Urinary bladder (tissue), 4 donors: ENCODE measurements around the gene KDM7A. TPM values are rescaled to one million over a fixed set of nuclear protein-coding genes. Genes with fewer than 3 reads are reported as not detected.
"Not testable (repeated sequence)": the region's sequence is repeated elsewhere in the genome, so short reads cannot be mapped to it uniquely, and the experiment has no call there.

Source experiments
- DNase-seq: peaks from one replicate; pipeline ENCODE4 v3.0.0-alpha.2; 2015; ENCODE audit errors: extremely low spot score
- H3K27ac ChIP-seq: one replicate; pipeline ENCODE4 v1.5.1; 2013; ENCODE audit warnings: low read depth, mild to moderate bottlenecking, moderate library complexity
- H3K36me3 ChIP-seq: one replicate; pipeline ENCODE4 v1.6.1; 2013; ENCODE audit warnings: mild to moderate bottlenecking, moderate library complexity; ENCODE audit not compliant: insufficient read depth
- H3K4me1 ChIP-seq: one replicate; pipeline ENCODE4 v1.6.1; 2013; ENCODE audit warnings: mild to moderate bottlenecking, moderate library complexity; ENCODE audit not compliant: insufficient read depth
- H3K4me3 ChIP-seq: one replicate; pipeline ENCODE4 v1.5.1; 2013; ENCODE audit warnings: low read depth, low read length
- WGBS: extraction: QIAGEN DNeasy Blood & Tissue Kit; methylation state at CpG from one replicate; pipeline ENCODE4 v1.1.7; 2013; 5-methylcytosine and 5-hydroxymethylcytosine counted together
- polyA plus RNA-seq: library from polyadenylated mRNA; stranded (reverse); fragments of 200-250 nt; gene quantifications from one replicate; pipeline ENCODE4 v1.2.3, GENCODE V29; 2013
- total RNA-seq: library from RNA; depleted of rRNA; stranded (reverse); fragments of >200 nt; gene quantifications from one replicate; pipeline ENCODE4 v1.2.3, GENCODE V29; 2014
- donor health status: healthy with polysubstance abuse.
- donor health status: healthy.

KDM7A gene
- total and polyA plus RNA-seq, 2 donors: 5.7 to 13.9 TPM

DNA sequence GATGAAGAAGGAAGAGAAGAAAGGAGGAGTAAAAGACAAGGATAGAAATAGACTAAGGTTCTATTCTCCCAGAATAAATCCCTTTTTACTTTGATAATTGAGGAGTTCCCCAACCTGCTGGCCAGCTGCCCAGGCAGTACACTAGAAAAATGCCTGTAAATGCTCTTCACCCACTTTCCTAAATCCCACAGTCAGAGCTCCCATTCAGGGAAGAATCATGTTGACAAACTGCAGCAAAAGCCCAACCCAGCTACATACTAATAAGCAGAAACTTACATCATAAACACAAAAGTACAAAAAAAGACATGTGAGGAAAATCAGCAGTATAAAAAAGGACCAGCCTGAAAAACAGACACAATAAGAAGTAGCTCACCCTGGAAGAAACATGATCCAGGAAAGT lies 15.8 kb upstream of the KDM7A start:
- no peak for DNase-seq
- Histone ChIP-seq H3K4me1 (no peaks in the 10 kb centered on the region), H3K4me3 (no peak overlapping the region), H3K36me3 (no peaks in the 10 kb centered on the region), H3K27ac (no peak overlapping the region)

- H3K36me3 ChIP-seq: no peaks in the 10 kb centered on the region
- 74% methylated on average over 3 of the region's 3 CpGs for WGBS
- no peaks in the 10 kb centered on the region for H3K4me1 ChIP-seq
- H3K4me3 ChIP-seq: no peak overlapping the region
- no peak for DNase-seq
- H3K27ac ChIP-seq: no peak overlapping the region
Observed at GRCh38 chr7:140192176-140192575, 15.4 kb upstream of the KDM7A start.

- no peak for DNase-seq
- no peaks in the 10 kb centered on the region for H3K4me1 ChIP-seq
- no peak overlapping the region for H3K27ac ChIP-seq
- H3K4me3 ChIP-seq: no peak overlapping the region
- H3K36me3 ChIP-seq: no peaks in the 10 kb centered on the region
Observed at GRCh38 chr7:140190588-140190987, 13.8 kb upstream of the KDM7A start.

- Histone ChIP-seq H3K4me1 (no peaks in the 10 kb centered on the region), H3K36me3 (no peaks in the 10 kb centered on the region), H3K27ac (no peak overlapping the region), H3K4me3 (no peak overlapping the region)
- 87% methylated on average over 2 of the region's 2 CpGs for whole genome bisulfite sequencing
- DNase-seq: no peak
Observed at GRCh38 chr7:140189917-140190316, 13.1 kb upstream of the KDM7A start.

- H3K4me3 ChIP-seq: no peak overlapping the region
- WGBS: 72% methylated on average over 4 of the region's 4 CpGs
Observed at GRCh38 chr7:140182917-140183316, 6.1 kb upstream of the KDM7A start.

GRCh38 chr7:140179339-140179738 lies 2.6 kb upstream of the KDM7A start:
- Histone ChIP-seq H3K4me1 (no peaks in the 10 kb centered on the region), H3K27ac (no peak overlapping the region), H3K4me3 (no peak overlapping the region), H3K36me3 (no peaks in the 10 kb centered on the region)
- WGBS: 93% methylated on average over 5 of the region's 5 CpGs
- no peak for DNase-seq

More at GRCh38 chr7:140182917-140183316, 6.1 kb upstream of the KDM7A start:
- DNase-seq: no peak
- Histone ChIP-seq H3K4me1 (no peaks in the 10 kb centered on the region), H3K27ac (no peak overlapping the region), H3K36me3 (no peaks in the 10 kb centered on the region)

DNA sequence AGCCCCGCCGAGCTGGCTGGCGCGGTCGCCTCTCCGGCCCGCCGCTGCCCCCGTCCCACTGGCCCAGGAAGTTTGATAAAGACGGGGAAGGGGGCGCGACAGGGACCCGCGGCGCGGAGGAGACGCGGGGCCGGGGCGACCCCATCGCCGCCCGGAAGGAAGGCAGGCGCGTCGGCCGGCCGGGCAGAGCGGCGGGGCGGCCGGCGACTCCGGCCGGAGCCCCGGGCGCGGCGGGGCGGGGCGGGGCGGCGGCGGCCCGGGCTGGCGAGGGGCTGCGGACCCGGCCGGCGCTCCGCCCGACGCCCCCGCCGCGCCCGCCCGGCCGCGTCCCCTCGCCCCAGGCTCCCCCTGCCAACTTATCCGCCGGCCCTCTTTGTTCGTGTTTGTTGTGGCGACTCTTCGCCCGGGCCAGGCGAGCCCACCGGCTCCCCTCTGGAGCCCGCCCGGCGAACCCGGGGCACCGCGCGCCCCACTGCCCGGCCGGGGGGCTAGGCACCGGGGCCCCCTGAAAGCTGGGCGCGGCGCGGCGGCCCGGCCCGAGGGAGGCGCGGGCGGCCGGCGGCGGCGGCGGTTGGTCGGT lies 571 bp downstream of the KDM7A start:
- DNase-seq: no peak
- Histone ChIP-seq H3K36me3 (no peaks in the 10 kb centered on the region), H3K27ac (peak overlapping the region; percentile 99), H3K4me3 (peak overlapping the region; percentile 95), H3K4me1 (no peaks in the 10 kb centered on the region)
- WGBS: under 1% methylated on average over 95 of the region's 95 CpGs

DNA sequence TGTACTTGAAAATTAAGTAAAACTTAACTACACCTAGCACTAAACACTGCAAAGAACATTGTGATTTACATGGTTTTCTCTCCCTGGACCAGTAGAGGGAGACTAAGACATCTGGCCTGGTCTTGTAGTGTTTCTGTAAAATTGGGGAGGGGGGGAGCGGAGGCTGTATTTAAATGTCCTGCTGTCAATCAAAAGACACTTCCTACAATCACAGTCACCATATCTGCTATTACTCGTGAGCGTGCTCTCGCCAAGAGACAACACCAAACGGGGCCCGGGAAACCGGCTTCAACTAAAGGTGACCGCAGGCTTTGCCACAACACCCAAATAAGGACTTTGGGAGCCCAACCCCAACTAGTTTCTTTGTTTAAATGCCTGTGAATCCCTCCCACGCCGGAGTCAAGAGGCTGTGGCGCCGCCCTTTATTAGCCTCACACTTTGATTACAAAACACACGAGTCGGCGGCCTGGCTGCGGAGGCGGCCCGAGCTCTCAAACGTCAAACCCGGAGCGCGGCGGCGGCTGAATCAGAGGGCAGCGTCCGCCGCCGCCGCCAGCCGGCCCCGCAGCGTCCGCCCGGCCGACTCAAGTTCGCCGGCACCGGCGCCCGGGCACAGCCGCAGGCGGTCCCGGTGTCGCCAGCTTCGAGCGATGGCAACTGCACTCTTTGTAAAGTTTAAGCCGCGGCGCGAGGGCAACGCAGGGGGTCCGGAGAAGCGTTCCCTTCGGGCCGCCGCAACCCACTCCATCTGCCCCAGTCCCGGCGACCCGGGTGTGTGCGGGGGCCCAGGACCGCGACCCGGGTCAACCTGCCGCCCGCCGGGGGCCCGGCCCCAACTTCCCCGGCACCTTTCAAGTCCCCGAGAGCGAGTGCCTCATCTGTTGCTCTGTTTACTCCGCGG lies 1.3 kb downstream of the KDM7A start:
- H3K27ac ChIP-seq: peak overlapping the region; percentile 99
- under 1% methylated on average over 72 of the region's 72 CpGs for WGBS
- H3K4me1 ChIP-seq: no peaks in the 10 kb centered on the region
- H3K36me3 ChIP-seq: no peaks in the 10 kb centered on the region
- H3K4me3 ChIP-seq: peak overlapping the region; percentile 95
- DNase-seq: peak; percentile 89

GRCh38 chr7:140174217-140174616 lies 2.6 kb downstream of the KDM7A start:
- H3K36me3 ChIP-seq: no peaks in the 10 kb centered on the region
- DNase-seq: no peak
- H3K4me3 ChIP-seq: no peak overlapping the region
- H3K4me1 ChIP-seq: no peaks in the 10 kb centered on the region
- WGBS: 94% methylated on average over 2 of the region's 2 CpGs
- no peak overlapping the region for H3K27ac ChIP-seq

GRCh38 chr7:140170375-140170774 lies 6.4 kb downstream of the KDM7A start:
- Histone ChIP-seq H3K27ac (no peak overlapping the region), H3K36me3 (no peaks in the 10 kb centered on the region), H3K4me3 (no peak overlapping the region), H3K4me1 (no peaks in the 10 kb centered on the region)
- no peak for DNase-seq
- WGBS: 80% methylated on average over 4 of the region's 4 CpGs

GRCh38 chr7:140168816-140169215 lies 8.0 kb downstream of the KDM7A start:
- no peaks in the 10 kb centered on the region for H3K4me1 ChIP-seq
- H3K4me3 ChIP-seq: no peak overlapping the region
- DNase-seq: no peak
- H3K36me3 ChIP-seq: no peaks in the 10 kb centered on the region
- H3K27ac ChIP-seq: no peak overlapping the region
- 86% methylated on average over 2 of the region's 2 CpGs for WGBS

GRCh38 chr7:140165422-140165821 lies 11.4 kb downstream of the KDM7A start:
- H3K36me3 ChIP-seq: no peaks in the 10 kb centered on the region
- H3K4me3 ChIP-seq: no peak overlapping the region
- no peaks in the 10 kb centered on the region for H3K4me1 ChIP-seq
- 70% methylated on average over 3 of the region's 3 CpGs for WGBS
- no peak for DNase-seq
- no peak overlapping the region for H3K27ac ChIP-seq

- not testable (repeated sequence) for H3K4me1 ChIP-seq
- WGBS: 92% methylated on average over 11 of the region's 11 CpGs
Observed at GRCh38 chr7:140162081-140162480, 14.7 kb downstream of the KDM7A start.

GRCh38 chr7:140161047-140161446 lies 15.7 kb downstream of the KDM7A start:
- no peak for DNase-seq
- WGBS: 95% methylated on average over 1 of the region's 1 CpG
- no peak overlapping the region for H3K4me3 ChIP-seq
- no peaks in the 10 kb centered on the region for H3K4me1 ChIP-seq
- H3K36me3 ChIP-seq: no peaks in the 10 kb centered on the region
- H3K27ac ChIP-seq: no peak overlapping the region

More at GRCh38 chr7:140162081-140162480, 14.7 kb downstream of the KDM7A start:
- not testable (repeated sequence) for DNase-seq, H3K4me3 ChIP-seq, H3K27ac ChIP-seq, H3K36me3 ChIP-seq
